ENCODE measurements around the gene MBD4.
"Not testable (repeated sequence)": the region's sequence is repeated elsewhere in the genome, so short reads cannot be mapped to it uniquely, and the experiment has no call there.

The MBD4 gene

GRCh38 chr3:129439817-129440617 lies at the start of gene MBD4, which contains the start of gene IFT122:
Gene MBD4 (minus strand): TSS chr3:129439948. CDS start chr3:129439833, 115 bp downstream.
Gene IFT122 (plus strand): TSS chr3:129440224. CDS start chr3:129440331, 107 bp downstream.
- in situ Hi-C loops (cut with HindIII; ENCODE audit: low pct_ligation_motif_present, low pct_unique_long_range_greater_than_20kb, low sequenced_read_pairs): no loop called here
- peak; percentile 98 for DNase-seq

GRCh38 chr3:129489258-129489657 lies 49.5 kb upstream of the MBD4 start:
- DNase-seq; in situ Hi-C loops (cut with HindIII; ENCODE audit: low pct_ligation_motif_present, low pct_unique_long_range_greater_than_20kb, low sequenced_read_pairs): not testable (repeated sequence)

GRCh38 chr3:129487868-129488335 lies 48.2 kb upstream of the MBD4 start:
- DNase-seq; in situ Hi-C loops (cut with HindIII; ENCODE audit: low pct_ligation_motif_present, low pct_unique_long_range_greater_than_20kb, low sequenced_read_pairs): not testable (repeated sequence)

GRCh38 chr3:129487183-129487867 lies 47.6 kb upstream of the MBD4 start:
- no peak for DNase-seq
- in situ Hi-C loops (cut with HindIII; ENCODE audit: low pct_ligation_motif_present, low pct_unique_long_range_greater_than_20kb, low sequenced_read_pairs): no loop called here

GRCh38 chr3:129486664-129487035 lies 46.9 kb upstream of the MBD4 start:
- no peak for DNase-seq
- in situ Hi-C loops (cut with HindIII; ENCODE audit: low pct_ligation_motif_present, low pct_unique_long_range_greater_than_20kb, low sequenced_read_pairs): no loop called here

GRCh38 chr3:129485721-129486663 lies 46.2 kb upstream of the MBD4 start:
- in situ Hi-C loops (cut with HindIII; ENCODE audit: low pct_ligation_motif_present, low pct_unique_long_range_greater_than_20kb, low sequenced_read_pairs): no loop called here
- DNase-seq: no peak

GRCh38 chr3:129485146-129485545 lies 45.4 kb upstream of the MBD4 start:
- in situ Hi-C loops (cut with HindIII; ENCODE audit: low pct_ligation_motif_present, low pct_unique_long_range_greater_than_20kb, low sequenced_read_pairs); DNase-seq: not testable (repeated sequence)

GRCh38 chr3:129483870-129484269 lies 44.1 kb upstream of the MBD4 start:
- in situ Hi-C loops (cut with HindIII; ENCODE audit: low pct_ligation_motif_present, low pct_unique_long_range_greater_than_20kb, low sequenced_read_pairs): no loop called here

GRCh38 chr3:129482721-129483120 lies 43.0 kb upstream of the MBD4 start:
- in situ Hi-C loops (cut with HindIII; ENCODE audit: low pct_ligation_motif_present, low pct_unique_long_range_greater_than_20kb, low sequenced_read_pairs): no loop called here

More at GRCh38 chr3:129483870-129484269, 44.1 kb upstream of the MBD4 start:
- DNase-seq: no peak

GRCh38 chr3:129481766-129482332 lies 42.1 kb upstream of the MBD4 start:
- in situ Hi-C loops (cut with HindIII; ENCODE audit: low pct_ligation_motif_present, low pct_unique_long_range_greater_than_20kb, low sequenced_read_pairs): no loop called here
- no peak for DNase-seq

More at GRCh38 chr3:129482721-129483120, 43.0 kb upstream of the MBD4 start:
- peak; percentile 7 for DNase-seq

- DNase-seq; in situ Hi-C loops (cut with HindIII; ENCODE audit: low pct_ligation_motif_present, low pct_unique_long_range_greater_than_20kb, low sequenced_read_pairs): not testable (repeated sequence)
Observed at GRCh38 chr3:129481225-129481765, 41.5 kb upstream of the MBD4 start.

- in situ Hi-C loops (cut with HindIII; ENCODE audit: low pct_ligation_motif_present, low pct_unique_long_range_greater_than_20kb, low sequenced_read_pairs): no loop called here
- DNase-seq: no peak
Observed at GRCh38 chr3:129476586-129476985, 36.8 kb upstream of the MBD4 start.

GRCh38 chr3:129475863-129476262 lies 36.1 kb upstream of the MBD4 start:
- in situ Hi-C loops (cut with HindIII; ENCODE audit: low pct_ligation_motif_present, low pct_unique_long_range_greater_than_20kb, low sequenced_read_pairs): no loop called here
- DNase-seq: no peak

GRCh38 chr3:129474984-129475804 lies 35.4 kb upstream of the MBD4 start:
- in situ Hi-C loops (cut with HindIII; ENCODE audit: low pct_ligation_motif_present, low pct_unique_long_range_greater_than_20kb, low sequenced_read_pairs): no loop called here

GRCh38 chr3:129473769-129474152 lies 34.0 kb upstream of the MBD4 start:
- in situ Hi-C loops (cut with HindIII; ENCODE audit: low pct_ligation_motif_present, low pct_unique_long_range_greater_than_20kb, low sequenced_read_pairs): no loop called here
- DNase-seq: no peak

More at GRCh38 chr3:129474984-129475804, 35.4 kb upstream of the MBD4 start:
- no peak for DNase-seq

GRCh38 chr3:129473067-129473768 lies 33.5 kb upstream of the MBD4 start:
- no peak for DNase-seq
- in situ Hi-C loops (cut with HindIII; ENCODE audit: low pct_ligation_motif_present, low pct_unique_long_range_greater_than_20kb, low sequenced_read_pairs): no loop called here

GRCh38 chr3:129470861-129471260 lies 31.1 kb upstream of the MBD4 start:
- no peak for DNase-seq
- in situ Hi-C loops (cut with HindIII; ENCODE audit: low pct_ligation_motif_present, low pct_unique_long_range_greater_than_20kb, low sequenced_read_pairs): no loop called here

Measured in ACHN (cell line).